Embryonic facial prominence (tissue), 1 donor: ENCODE results near the gene GNAL.
"Not testable (repeated sequence)": the region's sequence is repeated elsewhere in the genome, so short reads cannot be mapped to it uniquely, and the experiment has no call there.

Experiments used
- DNase-seq: peaks from one replicate; pipeline ENCODE4 v3.0.0-alpha.2; 2016; ENCODE audit errors: extremely low spot score

GNAL gene

DNA sequence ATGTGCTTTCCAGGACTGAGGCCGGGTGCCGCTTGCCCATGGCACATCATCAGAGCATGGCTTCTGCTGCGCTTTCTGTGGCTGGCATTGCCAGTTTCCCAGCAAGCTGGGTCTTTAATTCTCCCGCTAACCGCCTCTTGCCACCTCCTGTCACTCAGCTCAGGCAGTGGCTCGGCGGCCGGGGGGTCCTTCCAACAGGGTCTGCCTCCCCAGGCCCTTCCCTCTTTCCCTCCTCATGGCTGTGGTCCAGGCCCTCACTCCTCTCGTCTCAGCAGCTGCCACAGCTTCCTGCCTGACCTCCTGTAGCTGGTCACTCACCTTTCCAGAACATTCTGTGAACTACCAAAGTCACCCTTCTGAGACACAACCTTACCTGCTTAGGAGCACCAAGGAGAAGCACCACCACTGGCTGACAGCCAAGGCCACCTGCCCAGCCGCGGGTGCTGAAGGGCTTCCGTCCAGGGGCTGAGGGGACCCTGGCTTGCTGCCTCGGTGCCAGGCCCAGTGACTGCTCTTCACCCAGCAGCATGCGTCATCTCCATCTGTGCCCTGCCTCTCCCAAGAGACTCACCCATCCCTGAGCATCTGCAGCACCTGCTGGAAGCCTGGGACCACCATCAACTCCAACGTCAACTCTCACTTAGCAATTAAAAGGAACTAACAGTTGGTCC lies 184.7 kb downstream of the GNAL start:
- no peak for DNase-seq

DNA sequence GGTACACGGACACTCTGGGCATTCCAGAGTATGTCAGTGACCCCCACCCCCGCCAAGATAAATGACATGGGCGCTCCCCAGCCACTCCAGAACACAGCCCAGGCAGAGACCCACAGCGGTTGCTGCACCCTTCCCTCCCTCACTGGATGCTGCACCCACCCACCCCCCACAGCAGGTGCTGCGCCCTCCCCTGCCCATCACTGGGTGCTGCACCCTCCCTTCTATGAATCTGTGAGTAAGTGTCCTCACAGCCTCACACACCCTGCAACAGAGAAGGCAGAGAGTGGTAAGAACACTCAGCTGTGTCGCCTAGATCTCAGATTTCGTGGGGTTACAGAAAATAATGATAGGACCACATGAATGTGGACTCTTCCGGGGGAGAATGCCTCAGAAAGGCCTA lies 185.6 kb downstream of the GNAL start:
- no peak for DNase-seq

DNA sequence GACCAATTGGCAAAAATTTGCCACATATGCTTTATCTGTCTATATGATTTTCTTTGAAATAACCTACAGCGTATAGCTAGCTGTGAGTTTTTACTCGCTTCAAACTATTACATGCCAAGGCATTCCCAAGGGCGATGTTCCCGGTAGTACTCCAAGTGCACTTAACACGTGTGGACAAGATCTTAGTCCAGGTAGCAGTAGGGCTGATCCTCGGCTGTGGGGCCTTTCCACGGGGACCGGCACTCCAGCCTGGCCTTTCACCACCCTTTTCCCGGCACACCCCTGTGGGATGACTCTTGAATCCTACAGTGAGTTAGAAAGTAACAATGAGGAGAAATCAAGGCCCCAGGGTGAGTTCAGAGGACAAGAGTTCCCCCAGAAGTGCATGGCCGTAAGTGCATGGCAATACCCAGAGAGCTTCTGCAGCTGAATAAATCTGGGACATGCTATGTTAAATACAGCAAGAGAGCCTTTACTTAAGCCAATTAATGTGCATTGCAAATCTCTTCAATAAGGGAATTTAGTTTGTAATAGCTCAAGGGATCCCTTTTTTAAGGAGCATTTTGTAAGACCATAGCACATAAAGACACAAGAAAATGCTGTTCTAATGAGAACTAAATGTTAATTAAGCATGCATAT lies 188.6 kb downstream of the GNAL start:
- no peak for DNase-seq

DNA sequence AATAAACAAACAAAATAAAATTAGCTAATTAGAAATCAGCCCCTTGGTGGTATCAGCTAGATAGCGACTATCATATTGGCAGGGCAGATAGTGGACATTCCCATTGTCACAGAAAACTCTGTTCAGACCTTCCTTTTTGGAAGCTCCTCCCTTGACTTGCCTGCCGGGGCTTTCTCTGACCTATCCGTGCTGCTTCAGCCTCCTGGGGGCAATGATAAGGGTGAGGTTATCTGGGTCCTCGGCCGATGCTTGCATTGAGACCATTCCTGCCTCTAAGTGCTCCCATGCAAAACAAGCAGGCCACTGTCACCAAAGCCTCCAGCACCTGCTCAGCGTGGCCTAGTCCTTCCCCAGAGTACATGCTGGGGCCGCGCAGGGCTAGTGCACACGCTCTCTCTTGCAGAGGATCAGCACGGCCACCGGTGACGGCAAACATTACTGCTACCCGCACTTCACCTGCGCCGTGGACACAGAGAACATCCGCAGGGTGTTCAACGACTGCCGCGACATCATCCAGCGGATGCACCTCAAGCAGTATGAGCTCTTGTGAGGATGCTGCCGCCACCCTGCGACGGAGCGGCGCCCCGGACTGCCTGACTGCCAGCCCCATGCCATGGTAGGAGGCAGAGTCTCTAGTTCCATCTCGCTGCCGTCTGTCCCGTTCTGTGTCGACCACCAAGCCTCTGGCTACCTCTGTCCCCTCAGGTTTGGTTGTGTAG lies 191.7 kb downstream of the GNAL start:
- no peak for DNase-seq

DNA sequence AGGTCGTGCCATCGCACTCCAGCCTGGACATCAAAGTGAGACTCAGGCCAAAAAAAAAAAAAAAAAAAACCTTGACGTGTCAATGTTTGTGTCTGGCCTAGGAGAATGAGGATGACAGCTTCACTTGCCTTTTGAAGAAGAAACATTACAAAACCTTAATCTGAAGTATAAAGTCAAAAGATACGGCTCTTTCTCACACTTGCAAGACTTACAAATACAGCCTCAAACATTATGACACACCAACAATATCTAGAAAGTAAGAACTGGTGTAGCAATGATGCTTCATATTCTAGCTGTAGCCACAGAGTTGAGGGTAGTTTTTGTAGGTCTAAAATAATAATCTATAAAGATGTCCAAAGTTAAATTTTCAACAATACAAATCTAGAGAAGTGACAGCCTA lies 193.6 kb downstream of the GNAL start:
- no peak for DNase-seq

DNA sequence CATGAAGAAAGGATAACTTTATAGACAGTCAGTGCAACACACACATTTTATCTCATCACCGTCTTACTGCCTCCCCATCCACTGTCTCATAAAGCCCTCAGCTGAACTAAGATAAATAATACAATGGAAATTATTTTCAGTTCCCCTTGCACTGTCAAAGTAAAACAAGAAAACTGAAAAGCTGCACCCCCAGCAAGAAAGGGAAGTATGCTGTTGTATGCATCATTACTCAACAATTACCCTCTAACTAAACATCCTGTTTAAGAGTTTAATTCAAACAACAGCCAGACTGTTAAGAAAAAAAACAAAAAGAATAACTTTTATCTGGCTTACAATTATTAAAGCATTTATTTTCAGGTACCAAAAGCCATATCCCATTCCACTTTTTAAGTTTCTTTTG lies 194.1 kb downstream of the GNAL start:
- DNase-seq, result no peak

DNA sequence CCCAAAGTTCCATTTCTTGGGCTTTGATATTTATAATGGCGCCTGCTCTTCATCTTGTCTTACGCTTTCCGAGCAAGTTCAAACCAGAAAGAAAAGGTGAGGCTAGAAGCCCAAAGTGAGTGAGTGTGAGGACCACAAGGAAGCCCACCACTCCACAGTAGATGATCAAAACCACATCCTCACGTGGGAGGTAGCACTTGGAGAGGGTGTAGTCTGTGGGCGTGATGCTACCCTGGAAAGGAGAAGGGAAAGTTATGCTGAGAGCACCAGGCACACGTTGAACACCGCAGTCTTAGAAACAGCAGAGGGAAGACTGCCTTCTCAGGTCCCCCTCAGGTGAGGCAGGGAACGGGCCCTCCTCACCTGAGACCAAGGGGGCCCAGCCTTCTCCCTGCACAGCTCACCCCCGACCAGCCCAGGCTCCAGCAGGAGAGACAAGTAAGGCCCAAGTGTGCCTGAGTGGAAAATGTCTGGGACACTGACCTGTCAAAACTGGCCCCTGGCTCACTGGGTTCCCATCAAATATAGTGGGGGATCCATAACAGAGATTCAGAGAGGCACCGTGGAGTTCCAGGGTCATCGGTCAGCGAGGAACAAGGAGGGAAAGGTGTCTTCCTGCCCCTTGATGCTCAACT lies 195.4 kb downstream of the GNAL start:
- DNase-seq, result no peak

DNA sequence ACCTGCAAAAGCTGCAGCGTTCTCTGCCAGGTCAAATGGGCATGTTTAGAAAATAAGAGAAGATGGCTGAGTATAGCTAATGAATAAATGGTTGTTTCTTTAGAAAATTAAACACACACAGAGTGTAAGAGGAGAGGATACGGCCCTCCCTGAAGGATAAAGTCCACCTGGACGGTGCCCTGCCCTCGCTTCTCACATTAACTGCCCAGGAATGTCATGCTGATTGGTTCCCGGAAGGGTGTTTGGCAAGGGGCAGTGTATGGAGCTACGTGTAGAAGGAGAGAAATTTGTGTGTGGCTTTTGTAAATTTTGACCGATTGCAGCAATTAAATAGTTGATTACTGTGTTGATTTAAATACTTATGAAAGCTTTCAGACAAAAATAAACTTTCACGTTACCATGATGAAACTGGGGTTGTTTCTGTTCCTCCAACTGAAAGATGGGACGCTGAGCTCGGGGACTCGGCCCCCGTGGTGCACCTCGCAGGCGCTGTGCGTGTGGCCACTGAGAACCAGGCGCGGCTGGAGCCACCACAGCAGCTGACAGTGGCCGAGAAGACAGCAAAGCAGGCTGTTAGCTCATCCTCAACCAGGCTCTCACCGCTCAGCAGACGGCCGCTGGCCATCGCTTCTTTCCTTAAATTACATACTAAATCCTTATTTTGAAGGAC lies 196.3 kb downstream of the GNAL start:
- DNase-seq, result no peak

DNA sequence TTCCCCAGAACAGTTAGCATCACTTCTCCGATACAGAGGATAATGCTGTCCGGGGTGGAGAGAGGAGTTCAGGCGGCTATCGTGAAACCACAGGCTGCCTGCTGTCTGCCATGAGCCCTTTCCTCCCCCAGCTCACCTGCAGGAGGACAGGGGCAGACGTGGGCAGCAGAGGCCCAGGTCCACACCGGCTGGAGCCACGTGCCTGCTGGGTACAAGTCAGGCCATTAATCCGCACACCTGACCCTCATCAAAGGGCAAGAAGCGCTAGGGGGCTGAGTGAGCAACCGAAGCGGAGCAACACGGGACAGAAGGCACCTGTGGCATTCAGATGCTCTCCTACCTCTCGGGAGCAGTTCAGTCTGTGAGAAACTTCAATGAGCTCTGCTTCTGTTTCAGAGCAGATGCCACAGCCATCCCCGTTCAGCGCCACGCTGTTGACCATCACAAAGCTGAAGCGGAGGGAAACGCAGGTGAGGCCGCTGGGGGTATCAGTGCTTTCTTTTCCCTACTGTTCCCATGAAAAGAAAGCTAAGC lies 197.6 kb downstream of the GNAL start:
- no peak for DNase-seq

DNA sequence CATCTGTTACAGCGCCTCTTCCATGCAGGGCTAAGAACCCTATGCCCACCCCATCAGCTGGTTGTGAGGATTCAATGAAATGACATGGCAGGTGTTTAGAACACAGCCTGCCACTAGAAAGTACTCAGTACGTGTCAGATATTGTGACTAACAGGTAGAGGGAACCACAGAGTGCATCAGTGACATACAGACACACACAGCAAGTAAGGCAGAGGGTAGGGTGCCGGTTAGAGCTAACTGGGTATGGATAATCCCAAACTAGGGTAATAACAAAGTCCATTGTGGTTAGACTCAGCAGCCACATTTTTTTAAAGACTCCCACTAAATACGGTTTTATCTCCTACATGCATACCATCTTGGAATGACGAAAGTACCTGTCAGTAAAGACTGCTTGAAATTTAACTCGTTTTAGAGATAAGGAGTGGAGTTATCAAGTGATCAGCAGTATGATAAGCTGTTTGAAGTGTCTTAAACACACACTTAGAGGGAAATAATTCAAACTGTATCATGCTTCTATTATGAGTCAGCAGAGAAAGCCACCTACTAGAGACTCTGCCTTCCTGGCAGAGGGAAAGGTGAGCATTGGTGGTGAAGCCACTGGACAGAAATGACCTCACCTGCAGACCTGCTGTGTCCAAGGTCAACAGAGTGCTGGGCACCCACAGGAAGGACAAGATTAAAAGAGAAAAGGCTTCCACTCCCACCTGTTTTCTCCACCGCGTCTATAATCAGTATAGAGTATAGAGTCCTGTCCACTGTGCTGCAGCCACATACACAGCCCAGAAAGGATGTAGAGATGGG lies 198.5 kb downstream of the GNAL start:
- no peak for DNase-seq

DNA sequence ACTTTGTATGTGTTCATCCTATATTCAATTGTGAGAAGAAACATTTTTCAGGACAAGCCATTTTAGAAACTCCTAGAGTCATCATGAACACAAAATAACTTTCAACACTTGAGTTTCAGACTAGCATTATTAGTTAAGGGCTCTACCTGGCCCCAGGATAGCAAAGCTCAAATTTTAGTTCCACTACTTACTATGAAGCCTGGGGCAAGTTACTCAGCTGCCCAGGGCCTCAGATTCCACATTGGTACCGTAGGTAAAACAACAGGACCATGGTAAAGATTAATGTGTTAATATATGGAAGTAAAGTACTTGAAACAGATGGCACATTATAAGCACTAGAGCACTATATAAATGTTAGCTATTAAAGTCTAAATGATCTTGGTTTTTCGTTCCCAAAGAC lies 199.7 kb downstream of the GNAL start:
- no peak for DNase-seq

DNA sequence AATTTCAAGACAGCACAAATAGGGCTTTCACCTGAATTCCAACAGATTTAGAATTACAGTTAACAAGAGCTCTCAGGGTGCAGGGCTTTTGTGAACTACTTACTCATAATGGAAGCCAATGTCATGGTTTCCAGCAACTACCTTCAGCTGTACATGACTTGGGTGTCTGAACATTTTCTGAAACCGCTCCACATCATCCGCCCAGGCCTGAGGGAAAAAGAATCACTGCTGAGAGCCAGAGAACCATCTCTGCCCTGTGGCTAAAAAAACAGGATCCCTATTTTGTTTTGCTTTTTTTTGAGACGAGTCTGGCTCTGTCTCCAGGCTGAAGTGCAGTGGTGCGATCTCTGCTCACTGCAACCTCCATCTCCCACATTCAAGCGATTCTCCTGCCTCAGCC lies 200.2 kb downstream of the GNAL start:
- no peak for DNase-seq

DNA sequence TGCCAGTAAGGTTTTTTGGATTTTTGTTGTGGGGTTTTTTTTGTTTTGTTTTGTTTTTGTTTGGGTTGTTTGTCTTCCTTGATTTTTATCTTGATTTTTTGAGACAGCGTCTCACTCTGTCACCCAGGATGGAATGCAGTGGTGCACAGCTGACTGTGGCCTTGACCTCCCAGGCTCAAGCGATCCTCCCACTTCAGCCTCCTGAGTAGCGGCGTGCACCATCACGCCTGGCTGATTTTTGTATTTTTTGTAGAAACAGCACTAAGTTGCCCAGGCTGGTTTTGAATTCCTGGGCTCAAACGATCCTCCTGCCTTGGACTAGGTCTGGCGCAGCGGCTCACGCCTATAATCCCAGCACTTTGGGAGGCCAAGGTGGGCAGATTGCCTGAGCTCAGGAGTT lies 202.7 kb downstream of the GNAL start:
- no peak for DNase-seq

DNA sequence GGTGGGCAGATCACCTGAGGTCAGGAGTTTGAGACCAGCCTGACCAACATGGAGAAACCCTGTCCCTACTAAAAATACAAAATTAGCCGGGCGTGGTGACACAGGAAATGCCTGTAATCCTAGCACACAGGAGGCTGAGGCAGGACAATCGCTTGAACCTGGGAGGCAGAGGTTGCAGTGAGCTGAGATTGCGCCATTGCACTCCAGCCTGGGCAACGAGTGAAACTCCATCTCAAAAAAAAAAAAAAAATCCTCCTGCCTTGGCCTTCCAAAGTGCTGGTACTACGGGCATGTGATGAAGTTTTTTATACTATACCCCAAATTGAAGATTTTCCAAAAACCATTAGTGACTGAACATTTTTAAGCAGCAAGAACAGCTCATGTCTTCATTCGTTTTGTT lies 203.4 kb downstream of the GNAL start:
- not testable (repeated sequence) for DNase-seq

DNA sequence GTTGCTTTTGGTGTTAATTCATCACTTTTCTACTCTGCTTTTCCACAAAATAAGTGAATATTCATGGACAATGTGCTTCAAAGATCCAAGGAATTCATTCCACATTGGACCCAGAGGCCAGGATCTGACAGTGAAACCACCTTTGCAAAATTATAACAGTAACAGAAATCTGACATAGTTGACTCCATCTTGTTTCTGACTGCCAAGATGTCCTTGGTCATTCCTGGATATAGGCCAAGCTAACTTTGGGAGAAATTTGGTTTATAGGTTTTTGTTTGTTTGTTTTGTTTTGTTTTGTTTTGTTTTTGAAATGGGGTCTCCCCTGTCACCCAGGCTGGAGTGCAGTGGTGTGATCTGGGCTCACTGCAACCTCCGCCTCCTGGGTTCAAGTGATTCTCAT lies 208.7 kb downstream of the GNAL start:
- DNase-seq, result no peak

DNA sequence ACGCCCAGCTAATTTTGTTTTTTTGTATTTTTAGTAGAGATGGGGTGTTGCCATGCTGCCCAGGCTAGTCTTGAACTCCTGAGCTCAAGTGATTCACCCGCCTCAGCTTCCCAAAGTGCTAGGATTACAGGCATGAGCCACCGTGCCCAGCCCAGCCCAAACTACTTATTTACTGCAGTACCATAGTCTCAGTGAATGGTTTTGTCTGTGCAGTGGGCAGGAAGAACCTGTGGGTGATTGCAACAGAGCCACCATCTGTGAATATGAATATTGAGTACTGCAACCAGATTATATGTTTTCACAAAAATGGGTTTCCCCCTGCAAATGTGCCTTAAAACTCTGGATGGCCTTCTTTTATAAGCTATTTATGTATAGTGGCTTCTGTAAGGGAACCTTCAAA lies 210.0 kb downstream of the GNAL start:
- no peak for DNase-seq

DNA sequence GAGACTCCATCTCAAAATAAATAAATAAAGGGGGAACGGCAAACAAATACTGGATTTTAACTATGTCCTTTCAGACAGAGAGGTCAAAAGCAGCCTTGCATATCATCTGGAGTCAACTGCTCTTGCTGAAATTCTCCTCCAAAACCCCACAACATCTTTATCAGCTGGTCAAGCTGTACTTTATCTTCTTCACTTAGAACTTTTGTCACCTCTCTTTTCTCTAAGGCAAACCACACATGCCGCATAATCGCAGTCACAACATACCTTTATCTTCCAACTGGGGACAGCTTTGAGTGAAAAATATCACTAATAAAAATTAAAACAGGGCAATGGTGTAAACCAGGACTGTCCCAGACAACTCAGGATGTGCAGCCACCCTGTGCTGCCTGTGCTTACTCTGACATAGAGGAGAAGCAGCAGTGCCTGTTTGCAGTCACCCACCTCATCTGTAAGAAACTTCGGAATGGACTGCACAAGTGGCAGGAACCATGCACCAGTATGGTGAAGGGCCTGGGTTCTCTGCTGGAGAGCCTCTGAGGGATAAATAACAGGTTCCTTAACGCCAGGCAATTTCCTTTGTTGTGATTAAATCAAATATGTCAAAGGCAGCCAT lies 212.9 kb downstream of the GNAL start:
- DNase-seq, result no peak

DNA sequence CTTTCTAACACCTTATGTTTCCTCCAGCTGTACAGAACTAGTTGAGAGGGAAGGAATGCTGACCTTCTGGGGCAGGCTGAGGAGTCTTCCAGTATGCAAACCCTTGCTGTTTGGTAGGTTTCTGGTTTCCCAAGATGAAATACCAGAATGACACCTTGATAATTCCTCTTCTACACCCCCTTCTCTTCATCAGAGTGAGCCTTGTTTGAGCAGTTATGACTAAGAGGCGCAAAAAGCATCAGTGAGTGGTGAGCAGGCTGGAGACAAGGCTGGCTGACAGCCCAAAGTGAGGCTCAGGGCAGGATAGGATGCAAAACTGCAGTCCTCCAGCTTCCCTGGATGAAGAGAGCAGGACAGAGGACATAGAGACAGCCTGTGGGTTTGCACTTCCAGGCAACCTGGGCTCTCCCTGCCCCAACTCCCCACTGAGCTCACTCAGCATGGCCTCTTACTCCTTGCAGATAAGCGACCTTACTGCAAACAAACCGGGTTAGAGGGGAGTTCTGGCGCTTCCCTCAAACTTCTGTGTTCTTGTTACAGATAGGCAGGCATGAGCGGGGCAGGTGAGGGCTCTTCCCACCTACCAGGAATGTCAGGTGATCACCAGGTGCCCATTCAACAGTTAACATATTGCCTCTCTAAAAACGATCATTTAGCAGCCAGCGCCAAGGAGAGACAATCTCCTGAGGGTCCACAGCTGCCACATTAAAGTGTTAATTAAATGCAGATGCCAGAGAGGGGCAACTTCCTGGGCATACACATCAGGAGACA lies 213.6 kb downstream of the GNAL start:
- DNase-seq, result no peak

DNA sequence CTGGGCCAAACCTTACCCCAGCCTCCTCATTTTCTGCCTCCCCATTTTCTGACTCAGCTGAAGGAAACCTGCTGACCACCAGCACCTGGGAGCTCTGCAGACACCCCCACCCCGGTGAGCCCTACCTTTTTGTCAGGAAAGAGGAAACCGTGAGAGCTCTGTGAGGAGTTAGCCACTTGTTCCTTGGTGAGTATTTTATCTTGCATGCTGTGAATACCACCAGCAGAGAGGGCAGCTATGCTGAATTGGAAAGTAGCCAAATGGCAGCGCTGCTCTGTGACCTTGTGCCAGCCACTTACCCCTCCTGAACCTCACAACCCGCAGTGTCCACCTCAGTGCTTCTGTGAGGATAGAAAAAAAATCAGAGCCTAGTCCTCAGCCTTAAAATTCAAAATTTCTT lies 216.5 kb downstream of the GNAL start:
- DNase-seq, result no peak

DNA sequence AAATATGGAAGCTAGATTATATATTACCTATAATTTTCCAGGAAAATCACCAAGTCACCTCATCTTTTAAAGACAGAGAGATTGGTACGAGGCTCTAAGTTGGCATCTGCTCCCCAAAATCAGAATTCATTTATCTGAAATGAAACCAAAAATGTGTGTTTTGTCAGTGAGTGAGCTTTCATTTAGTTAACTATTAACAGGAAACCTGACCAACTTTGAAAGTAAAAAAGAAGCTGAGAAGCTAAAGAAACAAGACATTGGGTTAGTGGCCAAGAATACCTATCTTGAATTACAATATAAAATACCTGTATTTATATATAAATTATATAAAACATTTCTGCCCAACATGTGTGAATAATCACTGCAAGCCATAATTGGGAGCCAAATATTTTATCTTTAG lies 217.1 kb downstream of the GNAL start:
- DNase-seq, result no peak
